Measurements from ENCODE around the gene ALOXE3.

ALOXE3 gene

GRCh38 chr17:8153957-8154607 lies 35.8 kb upstream of the ALOXE3 start:
- DNase-seq = peak; percentile 43

GRCh38 chr17:8153525-8153956 lies 35.2 kb upstream of the ALOXE3 start:
- no peak for DNase-seq

GRCh38 chr17:8153031-8153451 lies 34.7 kb upstream of the ALOXE3 start:
- no peak for DNase-seq

- peak; percentile 72 for DNase-seq
Measured at GRCh38 chr17:8152112-8152775, 33.9 kb upstream of the ALOXE3 start, which contains the start of gene PER1. Gene PER1 (minus strand): TSS chr17:8152404. CDS start chr17:8150706, 1,698 bp downstream.

GRCh38 chr17:8151641-8152111 lies 33.4 kb upstream of the ALOXE3 start:
- no peak for DNase-seq

GRCh38 chr17:8151120-8151640 lies 32.9 kb upstream of the ALOXE3 start:
- peak; percentile 64 for DNase-seq

- DNase-seq = no peak
Measured at GRCh38 chr17:8150194-8151119, 32.1 kb upstream of the ALOXE3 start.

- no peak for DNase-seq
Measured at GRCh38 chr17:8149419-8150193, 31.3 kb upstream of the ALOXE3 start.

GRCh38 chr17:8148560-8148959 lies 30.2 kb upstream of the ALOXE3 start:
- no peak for DNase-seq

GRCh38 chr17:8147805-8148404 lies 29.6 kb upstream of the ALOXE3 start:
- DNase-seq = no peak

GRCh38 chr17:8147141-8147804 lies 29.0 kb upstream of the ALOXE3 start:
- no peak for DNase-seq

- DNase-seq = no peak
Measured at GRCh38 chr17:8146381-8147140, 28.2 kb upstream of the ALOXE3 start.

- no peak for DNase-seq
Measured at GRCh38 chr17:8145811-8146210, 27.5 kb upstream of the ALOXE3 start.

GRCh38 chr17:8144401-8145231 lies 26.3 kb upstream of the ALOXE3 start:
- no peak for DNase-seq

GRCh38 chr17:8143581-8144400 lies 25.5 kb upstream of the ALOXE3 start:
- no peak for DNase-seq

- no peak for DNase-seq
Measured at GRCh38 chr17:8142887-8143580, 24.7 kb upstream of the ALOXE3 start.

- DNase-seq = no peak
Measured at GRCh38 chr17:8142158-8142886, 24.0 kb upstream of the ALOXE3 start.
